Esophagus muscularis mucosa (tissue), 4 donors: Measurements from ENCODE around the gene CDK4.

Experiments used
- CTCF ChIP-seq, 3 experiments: fragments of 200-600 bp in 2 of 3; fragments of 450-650 bp in 1 of 3; sonication (generic) in 2 of 3; IDR thresholded peaks; one replicate each; pipeline ENCODE4 v1.5.1; 2017 to 2019; ENCODE audit warnings: antibody characterized with exemption in 3 of 3, mild to moderate bottlenecking in 2 of 3, moderate library complexity in 1 of 3
- EP300 ChIP-seq: sonication (generic); formaldehyde crosslinking; IDR thresholded peaks from one replicate; pipeline ENCODE4 v1.6.1; 2017; ENCODE audit warnings: antibody characterized with exemption
- POLR2A ChIP-seq: fragments of 450-650 bp; IDR thresholded peaks from one replicate; pipeline ENCODE4 v1.6.1; 2017; ENCODE audit warnings: antibody characterized with exemption, moderate library complexity, mild to moderate bottlenecking, low read depth
- POLR2AphosphoS5 ChIP-seq, 2 donors: sonication (generic); formaldehyde crosslinking; IDR thresholded peaks; one replicate each; pipeline ENCODE4 v1.6.1; 2017; ENCODE audit warnings: antibody characterized with exemption in 2 of 2

- TF ChIP-seq CTCF (IDR thresholded peaks at IDR 0.05) = no peak
- no peak for TF ChIP-seq POLR2AphosphoS5 (IDR thresholded peaks at IDR 0.05)
- TF ChIP-seq POLR2A = no peak
- TF ChIP-seq EP300 = no peak
Measured at GRCh38 chr12:57783466-57783801, 31.3 kb upstream of the CDK4 start.
